ENCODE results near the gene SIT1. TPM values are rescaled to one million over a fixed set of nuclear protein-coding genes. Genes with fewer than 3 reads are reported as not detected.

Gene SIT1
- total RNA-seq, 2 donors from 2014 or later = 0.68 TPM; not detected in 1

GRCh38 chr9:35606138-35606504, 44.6 kb downstream of the SIT1 start:
- Histone ChIP-seq H3K27ac (peak overlapping the region; percentile 58 to 66), H3K9me3 (no peaks in the 10 kb centered on the region), H3K4me1 (ENCODE audit: control insufficient read depth in 1 of 2, low read depth in 2 of 2) (peaks cover 19 to 25% of the 10 kb centered on the region in 2 donors), H3K36me3 (peaks cover 24% of the 10 kb centered on the region), H3K27me3 (replicated peaks; ENCODE audit: insufficient read depth) (no peaks in the 10 kb centered on the region), H3K4me3 (peak overlapping the region; percentile 90)
- ATAC-seq (ENCODE audit: insufficient number of reproducible peaks, low FRiP score, low read depth) = no peak
- DNase-seq (ENCODE audit: low spot score) = no peak
- TF ChIP-seq, protein P1, sequence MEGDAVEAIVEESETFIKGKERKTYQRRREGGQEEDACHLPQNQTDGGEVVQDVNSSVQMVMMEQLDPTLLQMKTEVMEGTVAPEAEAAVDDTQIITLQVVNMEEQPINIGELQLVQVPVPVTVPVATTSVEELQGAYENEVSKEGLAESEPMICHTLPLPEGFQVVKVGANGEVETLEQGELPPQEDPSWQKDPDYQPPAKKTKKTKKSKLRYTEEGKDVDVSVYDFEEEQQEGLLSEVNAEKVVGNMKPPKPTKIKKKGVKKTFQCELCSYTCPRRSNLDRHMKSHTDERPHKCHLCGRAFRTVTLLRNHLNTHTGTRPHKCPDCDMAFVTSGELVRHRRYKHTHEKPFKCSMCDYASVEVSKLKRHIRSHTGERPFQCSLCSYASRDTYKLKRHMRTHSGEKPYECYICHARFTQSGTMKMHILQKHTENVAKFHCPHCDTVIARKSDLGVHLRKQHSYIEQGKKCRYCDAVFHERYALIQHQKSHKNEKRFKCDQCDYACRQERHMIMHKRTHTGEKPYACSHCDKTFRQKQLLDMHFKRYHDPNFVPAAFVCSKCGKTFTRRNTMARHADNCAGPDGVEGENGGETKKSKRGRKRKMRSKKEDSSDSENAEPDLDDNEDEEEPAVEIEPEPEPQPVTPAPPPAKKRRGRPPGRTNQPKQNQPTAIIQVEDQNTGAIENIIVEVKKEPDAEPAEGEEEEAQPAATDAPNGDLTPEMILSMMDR (IDR thresholded peaks at IDR 0.05) = no peak

- DNase-seq (ENCODE audit: low spot score) (no peak), ATAC-seq (ENCODE audit: insufficient number of reproducible peaks, low FRiP score, low read depth) (no peak)
- Histone ChIP-seq H3K4me1 (ENCODE audit: control insufficient read depth in 1 of 2, low read depth in 2 of 2) (peaks cover 19 to 29% of the 10 kb centered on the region in 2 donors), H3K9me3 (no peaks in the 10 kb centered on the region), H3K36me3 (peaks cover 24% of the 10 kb centered on the region), H3K27ac (peak overlapping the region; percentile 58 to 66), H3K4me3 (peak overlapping the region; percentile 90), H3K27me3 (replicated peaks; ENCODE audit: insufficient read depth) (no peaks in the 10 kb centered on the region)
- TF ChIP-seq, protein P1 (IDR thresholded peaks at IDR 0.05) = no peak
Measured at GRCh38 chr9:35605351-35606137, 45.2 kb downstream of the SIT1 start.

GRCh38 chr9:35604578-35605350, 46.0 kb downstream of the SIT1 start, which contains the start of gene TESK1:
Gene TESK1 (plus strand): TSS chr9:35605262. CDS start chr9:35605620, 358 bp downstream.
- Histone ChIP-seq H3K27ac (peak within 1 kb of the TSS; percentile 91 to 94), H3K4me3 (peak within 1 kb of the TSS; percentile 90), H3K36me3 (peaks cover 24% of the 10 kb centered on the region), H3K4me1 (ENCODE audit: control insufficient read depth in 1 of 2, low read depth in 2 of 2) (peaks cover 19 to 36% of the 10 kb centered on the region in 2 donors), H3K27me3 (replicated peaks; ENCODE audit: insufficient read depth) (no peaks in the 10 kb centered on the region), H3K9me3 (no peaks in the 10 kb centered on the region)
- ATAC-seq (ENCODE audit: insufficient number of reproducible peaks, low FRiP score, low read depth) = peak; percentile 30
- DNase-seq (ENCODE audit: low spot score) = no peak
- TF ChIP-seq, protein P1 (IDR thresholded peaks at IDR 0.05) = no peak

DNA sequence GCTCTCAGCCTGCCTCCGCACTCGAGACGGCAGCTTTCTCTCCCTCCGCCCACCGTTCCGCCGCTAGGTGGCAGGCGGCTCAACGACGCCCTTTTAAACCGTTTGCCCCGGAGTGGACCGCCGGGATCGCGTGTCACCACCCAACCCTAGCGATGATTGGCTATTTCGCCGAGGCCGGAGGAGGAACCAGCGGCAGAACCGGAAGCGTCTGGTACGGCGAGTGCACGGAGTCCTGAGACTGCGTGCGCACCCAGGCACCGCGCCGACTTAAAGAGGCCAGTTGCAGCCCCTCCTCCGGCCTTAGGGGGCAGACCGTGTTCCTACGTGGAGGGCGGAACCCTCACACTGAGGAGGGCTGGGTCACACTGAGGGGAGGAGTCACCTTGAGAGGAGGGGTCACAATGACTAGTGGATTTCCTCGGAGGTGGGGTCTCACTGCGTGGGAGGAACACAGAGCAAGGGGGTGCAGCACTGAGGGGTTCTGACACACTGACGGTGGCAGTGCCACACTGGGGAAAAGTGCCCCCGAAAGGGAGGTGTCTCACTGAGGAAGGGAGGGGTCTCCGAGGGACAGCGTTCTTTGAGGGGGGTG, 46.6 kb downstream of the SIT1 start:
- ATAC-seq (ENCODE audit: insufficient number of reproducible peaks, low FRiP score, low read depth) = peak; percentile 91
- peak; percentile 99 for DNase-seq (ENCODE audit: low spot score)
- Histone ChIP-seq H3K27ac (peak overlapping the region; percentile 91 to 94), H3K4me3 (peak overlapping the region; percentile 90), H3K27me3 (replicated peaks; ENCODE audit: insufficient read depth) (no peaks in the 10 kb centered on the region), H3K4me1 (ENCODE audit: control insufficient read depth in 1 of 2, low read depth in 2 of 2) (peaks cover 19 to 43% of the 10 kb centered on the region in 2 donors), H3K9me3 (no peaks in the 10 kb centered on the region), H3K36me3 (peaks cover 18% of the 10 kb centered on the region)
- TF ChIP-seq, protein P1 (IDR thresholded peaks at IDR 0.05) = peak; percentile 89

Measured in thoracic aorta (tissue), 2 donors.